HG03280 (cell line): Measurements from ENCODE around the gene PLPP3.

Experiments
- ATAC-seq: cut with Tn5 transposase; IDR thresholded peaks from one replicate; pipeline ENCODE4 v1.9.1; 2021; ENCODE audit warnings: mild to moderate bottlenecking, moderate library complexity; ENCODE audit not compliant: unreplicated experiment

PLPP3 gene

DNA sequence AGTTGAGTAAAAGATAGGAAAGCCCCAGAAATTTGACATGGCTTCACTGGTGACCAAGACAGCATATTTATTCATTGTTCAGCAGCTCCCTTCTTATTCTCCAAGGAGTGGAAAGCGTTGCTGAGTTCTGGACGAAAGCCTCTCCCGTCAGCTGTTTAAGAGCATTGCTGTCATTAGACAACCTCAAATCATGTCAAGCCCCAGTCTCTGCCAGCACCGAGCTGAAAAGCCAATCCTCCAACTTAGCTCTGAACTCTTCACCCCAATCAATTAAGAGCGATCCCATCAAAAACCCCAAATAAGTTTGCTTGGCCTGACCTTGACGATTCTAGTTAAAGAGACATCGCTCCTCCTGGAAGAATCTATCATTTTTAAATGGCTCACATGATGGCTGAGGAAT lies 110.8 kb downstream of the PLPP3 start:
- ATAC-seq = no peak

DNA sequence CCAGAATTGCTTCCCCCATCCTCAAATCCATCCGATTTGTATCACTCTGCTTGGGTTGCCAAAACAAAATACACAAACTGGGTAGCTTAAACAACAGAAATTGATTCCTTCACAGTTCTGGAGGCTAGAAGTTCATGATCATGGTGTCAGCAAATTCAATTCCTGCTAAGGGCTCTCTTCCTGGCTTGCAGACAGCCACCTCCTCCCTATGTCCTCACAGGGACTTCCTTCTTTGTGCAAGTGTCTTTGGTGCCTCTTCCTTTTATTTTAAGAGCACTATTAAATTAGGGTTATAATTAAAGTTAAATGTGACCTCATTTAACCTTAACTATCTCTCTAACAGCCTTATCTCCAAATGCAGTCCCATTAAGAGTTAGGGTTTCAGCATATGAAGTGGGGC lies 112.8 kb downstream of the PLPP3 start:
- no peak for ATAC-seq

DNA sequence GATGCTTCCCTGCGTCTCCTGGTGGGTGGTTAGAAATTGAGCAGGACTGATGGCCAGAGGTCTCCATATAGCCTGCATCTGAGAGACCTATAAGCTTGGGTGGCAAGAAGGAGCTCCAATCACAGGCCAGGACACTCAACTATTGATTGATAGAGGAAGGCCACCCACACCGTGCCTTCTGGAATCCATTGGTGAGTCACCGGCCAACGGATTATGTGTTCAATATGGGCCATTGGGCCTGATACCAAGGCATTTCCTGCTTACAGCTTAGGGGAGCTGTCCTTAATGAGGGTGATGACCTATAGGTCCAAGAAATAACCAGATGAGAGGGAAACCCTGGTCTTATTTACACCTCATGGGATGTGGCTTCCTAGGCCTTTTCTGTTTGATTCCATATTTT lies 115.1 kb downstream of the PLPP3 start:
- no peak for ATAC-seq

DNA sequence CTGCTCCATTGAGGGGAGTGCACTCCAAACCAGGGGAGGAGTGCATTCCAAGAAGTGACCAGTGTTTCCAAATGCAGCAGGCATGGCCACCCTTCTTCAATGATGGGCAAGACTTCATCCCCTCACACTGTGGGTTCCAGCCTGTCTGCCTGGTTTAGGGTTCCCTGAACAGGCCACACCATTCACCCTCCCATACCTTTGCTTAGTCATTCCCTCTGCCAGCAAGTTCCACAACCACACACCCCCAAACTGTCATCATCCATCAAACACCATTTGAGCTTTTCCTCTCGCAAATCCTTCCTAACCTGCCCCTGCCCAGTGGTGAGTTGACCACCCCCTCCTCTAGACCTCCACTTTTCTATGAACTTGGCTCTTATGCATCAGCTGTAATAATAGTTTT lies 116.0 kb downstream of the PLPP3 start:
- no peak for ATAC-seq

DNA sequence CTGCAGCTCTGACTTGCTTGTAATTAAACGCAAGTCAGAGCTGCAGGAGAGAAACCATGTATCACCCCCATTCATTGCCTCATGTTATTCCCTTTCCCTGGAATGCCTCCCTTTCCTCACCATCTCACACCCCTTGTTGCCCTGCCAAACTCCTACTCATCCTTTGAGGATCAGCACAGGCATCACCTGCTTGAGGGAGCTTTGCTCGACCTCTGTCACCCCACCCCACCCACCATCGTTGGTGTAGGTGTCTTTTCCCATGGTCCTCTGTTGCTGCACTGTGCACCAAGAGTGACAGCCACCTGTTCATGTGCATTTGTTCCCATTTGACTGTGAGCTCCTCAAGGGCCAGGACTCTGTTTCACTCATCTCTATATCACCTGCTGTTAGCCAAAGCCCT lies 117.2 kb downstream of the PLPP3 start:
- ATAC-seq = no peak

DNA sequence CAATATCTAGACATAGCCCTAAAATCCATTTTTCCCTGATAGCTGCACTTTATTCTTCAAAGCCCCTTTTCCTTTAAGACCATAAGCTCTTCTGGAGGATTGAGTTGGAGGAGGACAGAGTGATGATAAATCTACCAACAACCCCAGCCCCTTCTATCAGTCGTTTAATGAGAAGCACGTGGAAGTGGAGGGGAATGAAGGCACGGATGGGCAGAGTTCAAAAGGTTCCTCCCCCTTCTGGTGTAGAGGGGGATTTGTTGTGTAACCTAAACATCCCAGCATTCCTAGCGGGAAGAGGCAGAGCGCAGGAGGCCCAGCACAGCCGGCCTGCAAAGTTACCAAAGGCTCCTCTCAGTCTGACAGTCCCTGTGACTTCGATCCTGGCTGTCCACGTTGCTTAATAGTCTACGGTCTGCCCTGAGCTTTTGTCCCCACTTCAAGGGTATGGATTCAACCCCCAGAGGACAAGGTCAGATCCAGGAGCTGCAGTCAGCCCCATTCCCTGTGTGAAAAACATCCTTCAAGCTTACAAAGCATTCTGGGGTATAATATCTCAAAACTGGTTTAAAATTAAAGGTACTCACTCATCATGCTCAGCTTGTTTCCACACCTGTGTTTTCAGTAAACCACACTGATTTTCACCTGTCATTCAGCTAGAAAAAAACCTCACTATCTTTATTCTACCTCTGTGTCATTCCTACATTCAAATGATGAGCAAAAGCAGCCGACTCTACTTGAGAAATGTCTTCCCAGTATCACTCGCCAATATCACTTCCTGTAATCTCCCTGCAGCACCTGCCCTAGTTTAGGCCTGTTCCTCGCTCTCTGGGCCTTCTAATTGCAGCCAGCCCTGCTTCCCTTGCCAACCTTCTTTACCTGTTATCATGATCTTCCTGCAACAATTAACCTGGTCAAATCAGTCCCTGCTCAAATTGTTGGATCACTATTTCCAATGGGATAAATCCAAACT lies 117.9 kb downstream of the PLPP3 start:
- ATAC-seq = no peak

DNA sequence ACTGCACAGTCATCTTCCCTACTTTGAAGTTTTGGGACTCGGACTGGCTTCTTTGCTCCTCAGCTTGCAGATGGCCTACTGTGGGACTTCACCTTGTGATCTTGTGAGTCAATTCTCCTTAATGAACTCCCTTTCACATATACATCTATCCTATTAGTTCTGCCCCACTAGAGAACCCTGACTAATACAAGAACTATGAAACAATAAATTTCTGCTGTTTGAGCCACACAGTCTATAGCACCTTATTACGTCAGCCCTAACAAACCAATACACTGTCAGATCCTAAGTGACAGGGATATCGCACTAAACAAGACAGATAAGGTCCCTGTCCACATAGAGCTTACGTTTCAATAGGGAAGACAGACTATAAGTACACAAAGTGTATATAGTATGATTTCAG lies 120.1 kb downstream of the PLPP3 start:
- no peak for ATAC-seq

DNA sequence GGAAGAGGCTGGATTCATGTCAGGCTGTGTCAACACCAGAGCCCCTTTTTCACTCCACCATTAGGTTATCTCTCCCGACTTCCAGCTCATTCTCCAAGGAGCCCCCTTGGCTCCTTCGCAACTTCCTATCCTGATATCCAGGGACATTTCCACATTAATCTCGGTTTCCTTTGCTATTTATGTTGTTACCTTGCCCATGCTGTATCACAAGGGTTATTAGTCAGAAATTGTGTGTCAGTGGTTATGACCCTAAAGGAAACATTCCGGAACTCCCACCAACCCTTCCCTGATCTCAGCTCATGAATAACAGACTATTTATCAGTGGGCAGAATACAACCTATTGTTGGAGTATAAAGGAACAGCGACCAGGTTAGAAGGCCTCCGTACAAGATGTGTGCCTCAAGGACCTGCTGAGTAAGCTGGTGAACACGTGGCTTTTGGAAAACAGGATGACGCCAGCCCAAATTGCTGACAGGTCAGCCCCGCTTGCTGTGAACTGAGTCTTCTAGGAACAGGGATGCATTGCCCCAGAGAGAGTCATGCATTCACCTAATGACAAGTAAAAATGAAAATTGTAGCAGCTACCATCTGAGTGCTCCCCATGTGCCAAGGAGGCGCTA lies 121.5 kb downstream of the PLPP3 start:
- ATAC-seq = no peak

DNA sequence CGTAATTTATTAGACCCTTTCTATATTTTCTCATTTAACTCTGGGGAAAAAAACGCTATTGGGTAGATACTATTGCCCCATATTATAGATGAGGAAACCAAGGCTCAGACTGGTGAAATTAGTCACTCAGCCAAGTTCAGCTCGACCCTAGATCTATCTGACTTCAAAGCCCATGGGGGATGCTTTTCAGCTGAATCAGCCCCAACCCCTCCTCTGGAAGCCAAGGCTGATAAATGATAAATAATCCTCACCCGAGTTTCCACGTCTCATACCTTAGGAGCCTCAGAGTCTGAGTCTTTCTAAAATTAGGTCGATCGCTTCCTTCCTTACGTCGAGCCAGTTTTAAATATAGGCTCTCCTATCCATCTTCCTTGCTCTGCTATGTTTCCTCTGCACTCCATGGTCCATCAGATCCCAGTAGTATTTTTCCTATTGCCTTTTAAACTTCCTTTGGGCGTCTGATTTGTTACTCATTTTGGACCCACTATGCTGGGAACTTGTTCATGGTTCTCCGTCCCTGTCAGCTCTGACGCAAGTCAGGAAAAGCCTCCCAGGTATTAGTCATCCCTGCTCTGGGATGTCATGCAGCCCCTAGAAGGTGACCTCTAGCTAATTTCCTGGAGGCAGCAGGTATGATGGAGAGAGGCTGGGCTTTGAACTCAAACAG lies 122.8 kb downstream of the PLPP3 start:
- no peak for ATAC-seq

DNA sequence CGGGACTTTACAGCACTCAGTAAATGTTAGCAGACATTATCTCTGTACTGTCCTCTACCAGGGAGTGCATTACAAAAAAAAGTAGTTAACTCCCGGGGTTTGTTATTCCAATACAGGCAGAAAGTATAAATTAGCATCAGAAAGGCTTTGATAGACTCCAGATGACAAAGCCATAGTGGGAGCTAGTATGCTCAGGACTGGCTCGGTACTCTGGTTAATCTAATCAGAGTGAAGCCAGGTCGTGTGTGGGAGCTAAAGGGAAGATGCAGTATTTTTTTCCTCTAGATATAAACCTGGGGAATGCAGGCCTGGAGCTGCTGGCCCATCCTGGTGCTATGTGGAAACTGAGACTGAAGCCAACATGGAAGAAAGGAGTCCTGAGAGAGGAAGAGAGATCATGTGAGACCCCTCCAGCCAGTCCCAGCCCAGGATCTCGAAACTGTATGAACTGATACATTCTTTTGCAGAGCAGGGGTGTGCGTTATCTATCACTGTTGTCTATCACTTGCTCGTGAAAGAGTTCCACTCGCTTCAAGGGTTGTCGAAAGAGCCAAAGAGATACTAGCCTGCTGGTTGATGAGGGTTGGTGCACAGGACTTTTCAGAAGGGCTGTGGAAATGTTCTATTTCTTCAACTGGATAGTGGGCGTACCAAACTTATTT lies 125.8 kb downstream of the PLPP3 start:
- ATAC-seq = no peak

DNA sequence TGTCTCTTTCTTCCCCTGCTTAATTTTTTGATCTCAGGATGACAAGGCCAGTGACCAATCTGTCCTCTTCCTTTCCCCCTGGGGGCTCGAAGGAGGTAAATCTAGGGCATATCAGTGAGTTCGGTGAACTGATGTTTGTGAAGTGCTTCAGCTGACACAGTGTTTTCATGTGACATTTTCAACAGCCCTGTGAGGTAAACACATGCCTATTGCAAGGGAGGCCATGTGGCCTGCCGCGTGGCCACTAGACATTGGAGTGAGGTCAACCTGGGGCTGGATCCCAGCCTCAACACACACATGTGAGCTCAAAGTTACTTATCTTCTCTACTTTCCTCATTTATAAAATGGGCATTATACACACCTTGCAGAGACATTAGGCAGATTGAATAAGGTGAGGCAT lies 126.3 kb downstream of the PLPP3 start:
- no peak for ATAC-seq

DNA sequence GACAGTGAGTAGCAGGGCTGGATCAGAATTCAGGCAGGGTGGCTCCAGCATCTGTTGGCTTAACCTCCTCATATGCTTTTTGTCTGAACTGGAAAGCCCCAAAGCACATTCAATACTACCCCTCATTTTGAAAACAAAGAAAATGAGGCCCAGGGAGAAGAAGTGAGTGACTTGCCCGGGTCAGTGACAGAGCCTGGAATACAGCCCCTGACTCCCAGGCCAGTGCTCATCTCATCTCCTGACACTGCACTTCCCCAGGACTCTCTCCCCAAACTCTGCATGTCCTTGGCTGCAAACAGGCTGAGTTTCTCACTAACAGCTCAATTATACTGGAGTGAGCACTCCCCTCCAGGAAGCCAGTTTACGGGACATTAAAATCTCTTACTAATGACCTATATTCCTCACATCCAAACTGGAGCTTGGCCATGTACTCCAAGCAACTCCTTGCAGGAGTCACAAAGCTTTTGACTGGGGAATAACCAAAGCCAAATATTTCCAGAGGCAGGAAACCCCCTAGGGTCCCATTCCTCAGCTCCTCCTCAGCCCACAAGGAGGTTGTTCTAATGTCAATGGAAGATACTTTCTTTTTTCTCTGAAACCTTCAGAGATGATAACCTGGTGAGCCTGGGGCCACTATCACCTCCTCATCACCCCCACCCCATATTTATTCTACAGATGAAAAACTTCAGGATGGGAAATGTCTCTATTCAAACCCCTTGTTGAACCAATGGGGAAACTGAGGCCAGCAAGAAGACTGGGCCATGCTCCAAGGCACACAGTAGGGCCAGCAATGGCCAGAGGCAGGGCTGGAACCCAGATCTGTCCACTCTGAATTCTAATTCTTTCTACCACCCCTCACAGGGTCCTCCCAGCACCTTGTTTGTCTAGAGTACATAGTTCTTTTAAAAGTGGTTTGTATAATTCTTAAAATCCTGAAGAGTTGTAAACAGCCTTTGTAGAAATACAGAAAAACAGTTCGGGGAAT lies 127.0 kb downstream of the PLPP3 start:
- ATAC-seq = no peak

DNA sequence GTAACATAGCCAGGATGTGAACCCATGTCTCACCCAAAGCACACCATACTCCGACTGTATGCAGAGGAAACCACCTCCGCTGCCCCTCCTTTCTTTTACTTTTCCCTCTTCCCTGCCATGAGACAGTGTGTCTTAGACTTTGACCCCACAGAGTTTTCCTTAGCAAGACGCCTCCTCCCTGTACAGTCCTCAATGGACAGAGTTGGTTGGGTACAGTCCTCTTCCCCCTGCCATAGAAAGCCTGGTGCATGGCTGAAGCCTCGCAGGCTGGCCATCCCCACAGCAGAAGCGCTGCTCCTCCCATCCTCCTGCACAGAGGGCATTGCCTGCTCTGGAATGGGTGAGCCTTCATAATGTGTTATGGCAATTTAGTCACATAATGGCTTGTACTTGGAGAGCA lies 127.9 kb downstream of the PLPP3 start:
- ATAC-seq = no peak

DNA sequence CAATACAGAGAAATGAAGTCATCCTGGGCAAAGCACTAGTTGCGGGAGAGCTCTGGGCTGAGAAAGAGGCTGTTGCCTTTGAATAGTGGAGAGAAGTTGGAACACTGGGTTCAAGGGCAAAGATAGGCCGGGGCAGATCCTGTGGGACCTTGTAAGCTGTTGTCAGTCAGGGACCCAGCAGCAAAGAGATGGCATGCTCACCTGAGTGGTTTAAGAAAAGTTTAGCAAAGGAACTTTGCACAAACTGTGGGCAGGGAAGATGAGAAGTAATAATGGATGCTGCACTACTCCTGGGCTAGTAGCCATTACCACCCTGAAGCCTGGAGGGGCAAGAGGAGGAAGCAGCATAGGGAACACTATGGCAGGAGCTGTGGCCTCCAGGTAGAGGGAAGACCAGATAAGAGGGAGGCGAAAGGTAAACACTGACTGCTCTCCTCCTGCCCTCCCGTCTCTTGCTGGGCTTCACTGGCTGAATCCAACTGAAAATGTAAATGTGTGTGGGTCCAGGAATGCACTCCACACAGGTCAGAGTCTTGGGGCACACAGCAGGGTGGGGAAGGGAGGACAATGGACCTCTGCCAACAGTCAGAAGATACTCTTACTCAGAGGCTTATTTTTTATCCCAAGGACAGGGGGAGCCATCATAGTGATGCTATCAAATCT lies 129.2 kb downstream of the PLPP3 start:
- no peak for ATAC-seq

DNA sequence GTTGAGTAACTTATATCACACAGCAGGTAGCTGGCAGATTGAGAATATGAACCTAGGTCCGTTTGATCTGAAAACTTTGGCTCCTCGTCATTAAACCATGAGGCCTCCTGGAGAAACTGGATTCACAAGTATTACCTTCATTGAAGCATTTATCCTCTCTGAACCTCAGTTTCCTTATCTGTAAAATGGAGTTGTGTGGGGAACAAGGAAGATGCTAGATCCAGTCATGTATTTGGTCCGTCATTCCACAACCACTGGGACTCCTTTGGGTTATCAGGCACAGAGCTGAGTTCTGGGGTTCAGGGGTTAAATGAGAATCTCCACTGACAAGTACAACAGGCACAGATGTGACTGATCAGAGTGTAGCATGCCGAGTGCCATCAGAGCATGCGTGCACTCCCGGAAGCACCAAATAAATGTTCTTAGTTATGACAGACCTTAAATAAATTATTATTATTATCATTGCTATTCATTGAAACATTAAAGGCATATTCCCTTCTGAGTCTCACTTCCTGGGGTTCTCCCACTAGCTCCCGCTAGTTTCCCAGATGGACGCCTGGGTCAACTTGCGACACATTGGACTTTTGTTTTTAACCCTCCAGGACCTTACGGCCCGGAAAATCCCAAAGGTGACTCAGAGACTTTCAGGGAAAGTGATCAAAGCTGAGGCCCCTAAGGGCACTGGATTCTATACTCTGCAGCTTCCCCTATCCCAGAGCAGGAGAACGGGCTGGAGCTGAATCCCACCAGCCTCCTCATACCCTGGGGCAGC lies 130.6 kb downstream of the PLPP3 start:
- no peak for ATAC-seq

DNA sequence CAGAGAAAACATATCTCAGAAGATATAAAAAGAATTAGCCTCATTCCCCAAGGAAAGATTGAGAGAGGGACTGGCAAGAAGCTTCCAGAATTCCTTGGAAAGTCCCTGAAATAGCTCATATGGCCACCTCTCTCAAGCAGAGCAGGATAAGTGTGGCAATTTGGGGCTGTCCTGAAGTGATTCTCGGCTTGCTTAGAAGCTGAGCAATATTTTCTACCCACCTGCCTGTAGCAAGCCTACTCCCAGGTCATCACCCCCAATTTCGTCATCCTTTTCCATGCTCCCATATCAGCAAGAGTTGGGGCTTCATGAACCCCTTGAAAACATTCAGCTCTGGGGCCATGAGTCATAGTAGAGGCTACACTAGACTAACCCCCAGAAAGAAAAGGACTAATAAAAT lies 131.5 kb downstream of the PLPP3 start:
- no peak for ATAC-seq

DNA sequence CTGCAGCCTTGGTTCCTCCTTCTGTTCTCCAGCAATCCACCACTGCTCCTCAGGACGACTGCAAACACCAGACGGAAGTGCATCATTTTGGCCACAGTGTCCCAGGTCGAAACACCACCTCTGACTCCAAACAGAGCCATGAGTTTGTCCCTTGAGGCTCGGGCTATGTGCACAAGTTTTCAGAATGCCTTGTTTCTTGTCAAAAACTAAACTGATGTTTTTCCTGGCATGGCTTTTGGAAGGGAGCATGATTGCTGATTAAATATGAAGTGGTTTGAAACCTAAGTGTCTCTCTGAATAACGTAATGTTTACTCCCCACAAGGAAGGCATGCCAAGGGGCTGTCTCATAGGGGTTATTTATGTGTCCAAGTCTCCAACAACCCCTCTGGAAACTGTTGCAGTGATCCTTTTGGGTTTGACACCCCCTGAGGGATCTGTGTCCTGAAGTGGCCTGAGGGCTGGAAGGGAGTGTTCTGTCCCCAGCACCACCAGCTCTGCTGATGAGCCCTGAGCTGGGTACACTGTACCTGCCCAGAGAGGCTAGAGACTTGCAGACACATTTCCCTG lies 132.7 kb downstream of the PLPP3 start:
- no peak for ATAC-seq

DNA sequence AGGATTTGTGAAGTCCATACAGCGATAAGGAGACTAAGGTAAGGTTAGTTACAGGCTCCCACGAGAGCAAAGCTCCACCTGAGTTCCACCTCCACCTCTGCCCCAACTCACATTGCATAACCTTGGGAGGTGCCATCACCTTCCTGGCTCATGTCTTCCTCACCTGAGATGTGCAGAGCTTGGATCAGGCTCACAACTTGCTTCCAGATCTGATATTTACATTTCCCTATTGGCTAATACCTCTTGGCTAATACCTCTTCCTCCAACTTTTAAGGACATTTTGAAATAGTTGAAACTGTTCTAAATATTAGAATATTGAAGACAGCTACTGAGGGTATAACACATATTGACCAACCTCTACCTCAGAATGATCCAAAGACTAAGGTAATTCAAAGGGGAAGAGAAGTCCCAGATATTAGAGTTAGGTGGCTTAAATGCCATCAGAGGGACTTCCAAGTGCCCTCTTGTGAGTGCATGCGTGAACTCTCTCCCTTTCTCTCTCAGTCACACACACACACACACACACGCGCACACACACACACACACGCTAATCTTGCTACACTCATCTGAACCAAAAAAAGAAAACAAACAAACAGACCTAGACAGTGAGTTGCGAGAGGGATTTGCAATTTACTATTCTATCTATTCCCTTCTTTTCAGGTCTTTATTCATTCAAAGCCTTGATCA lies 134.3 kb downstream of the PLPP3 start:
- no peak for ATAC-seq
